Measurements from ENCODE around the gene SPDEF.

Gene SPDEF

GRCh38 chr6:34543421-34543820 is 12.7 kb downstream of the SPDEF start:
- no peak for DNase-seq

- no peak for DNase-seq
Measured at GRCh38 chr6:34540841-34541240, 15.3 kb downstream of the SPDEF start.

GRCh38 chr6:34540222-34540621 is 15.9 kb downstream of the SPDEF start:
- DNase-seq = no peak

GRCh38 chr6:34539181-34539580 is 16.9 kb downstream of the SPDEF start:
- no peak for DNase-seq

GRCh38 chr6:34538581-34538980 is 17.5 kb downstream of the SPDEF start:
- no peak for DNase-seq

- DNase-seq = no peak
Measured at GRCh38 chr6:34537922-34538550, 18.1 kb downstream of the SPDEF start.

GRCh38 chr6:34536959-34537848 is 18.9 kb downstream of the SPDEF start:
- DNase-seq = no peak

- no peak for DNase-seq
Measured at GRCh38 chr6:34536251-34536958, 19.7 kb downstream of the SPDEF start.

GRCh38 chr6:34535646-34536045 is 20.5 kb downstream of the SPDEF start:
- no peak for DNase-seq

- DNase-seq = no peak
Measured at GRCh38 chr6:34535199-34535598, 20.9 kb downstream of the SPDEF start.

GRCh38 chr6:34534656-34535055 is 21.5 kb downstream of the SPDEF start:
- no peak for DNase-seq

GRCh38 chr6:34534146-34534545 is 22.0 kb downstream of the SPDEF start:
- no peak for DNase-seq

- no peak for DNase-seq
Measured at GRCh38 chr6:34532230-34532629, 23.9 kb downstream of the SPDEF start.

GRCh38 chr6:34531580-34532201 is 24.4 kb downstream of the SPDEF start:
- DNase-seq = peak; percentile 31

- DNase-seq = no peak
Measured at GRCh38 chr6:34530753-34531365, 25.3 kb downstream of the SPDEF start.

GRCh38 chr6:34529665-34530327 is 26.3 kb downstream of the SPDEF start:
- DNase-seq = no peak

GRCh38 chr6:34528996-34529664 is 27.0 kb downstream of the SPDEF start:
- DNase-seq = no peak

- no peak for DNase-seq
Measured at GRCh38 chr6:34527751-34528670, 28.1 kb downstream of the SPDEF start.

- peak; percentile 61 for DNase-seq
Measured at GRCh38 chr6:34526992-34527728, 29.0 kb downstream of the SPDEF start.
